Activated CD4-positive, alpha-beta T cell treated with anti-CD3 and anti-CD28 coated beads for 36 hours (primary cell): ENCODE data around the gene HIRA. TPM values are rescaled to one million over a fixed set of nuclear protein-coding genes. Genes with fewer than 3 reads are reported as not detected.

Experiments used
- ATAC-seq: fragments of 200-7000 bp; cut with Tn5 transposase; one replicate; pipeline ENCODE4 v1.10.0; 2021; ENCODE audit warnings: mild to moderate bottlenecking, moderate library complexity
- CTCF ChIA-PET: fragments of 350-600 bp; sonication (Branson Sonifier 250); formaldehyde crosslinking; loops from one replicate; lab custom pipeline; 2021; ENCODE audit warnings: antibody characterized with exemption; lab: Charles Lee
- POLR2A ChIA-PET: fragments of 350-600 bp; sonication (Branson Sonifier 250); formaldehyde crosslinking; loops from one replicate; lab custom pipeline; 2021; ENCODE audit warnings: antibody characterized with exemption, inconsistent platforms; lab: Charles Lee
- DNase-seq: peaks from one replicate; pipeline ENCODE4 v3.0.0-alpha.2; 2020
- H3K27ac Mint-ChIP-seq: one replicate; pipeline ENCODE4 v1.8.0; 2021; ENCODE audit warnings: mixed read lengths
- H3K27me3 Mint-ChIP-seq: one replicate; pipeline ENCODE4 v1.8.0; 2021; ENCODE audit warnings: mixed read lengths
- H3K36me3 Mint-ChIP-seq: one replicate; pipeline ENCODE4 v1.8.0; 2021; ENCODE audit warnings: low read depth, mixed read lengths
- H3K4me1 Mint-ChIP-seq: one replicate; pipeline ENCODE4 v1.8.0; 2021; ENCODE audit warnings: mixed read lengths
- H3K4me3 Mint-ChIP-seq: one replicate; pipeline ENCODE4 v1.8.0; 2021; ENCODE audit warnings: mild to moderate bottlenecking, moderate library complexity, mixed read lengths
- H3K9me3 Mint-ChIP-seq: one replicate; pipeline ENCODE4 v1.8.0; 2021; ENCODE audit warnings: low read depth, mixed read lengths
- intact Hi-C, 2 experiments: fragments of 100-400 bp; cut with DNase I in 1 of 2; cut with micrococcal nuclease in 1 of 2; formaldehyde crosslinking; loops; one replicate each; pipeline versions ENCODE4 v1.14.2 to v1.15.1; 2022 to 2024; cut with DNase I, micrococcal nuclease
- total RNA-seq, 2 experiments: library from RNA; stranded (reverse); gene quantifications; one replicate each; pipeline ENCODE4 v1.2.3, GENCODE V29; 2021

Gene HIRA
- total RNA-seq, 2 experiments from 2014 or later = 25.5 to 31.2 TPM

DNA sequence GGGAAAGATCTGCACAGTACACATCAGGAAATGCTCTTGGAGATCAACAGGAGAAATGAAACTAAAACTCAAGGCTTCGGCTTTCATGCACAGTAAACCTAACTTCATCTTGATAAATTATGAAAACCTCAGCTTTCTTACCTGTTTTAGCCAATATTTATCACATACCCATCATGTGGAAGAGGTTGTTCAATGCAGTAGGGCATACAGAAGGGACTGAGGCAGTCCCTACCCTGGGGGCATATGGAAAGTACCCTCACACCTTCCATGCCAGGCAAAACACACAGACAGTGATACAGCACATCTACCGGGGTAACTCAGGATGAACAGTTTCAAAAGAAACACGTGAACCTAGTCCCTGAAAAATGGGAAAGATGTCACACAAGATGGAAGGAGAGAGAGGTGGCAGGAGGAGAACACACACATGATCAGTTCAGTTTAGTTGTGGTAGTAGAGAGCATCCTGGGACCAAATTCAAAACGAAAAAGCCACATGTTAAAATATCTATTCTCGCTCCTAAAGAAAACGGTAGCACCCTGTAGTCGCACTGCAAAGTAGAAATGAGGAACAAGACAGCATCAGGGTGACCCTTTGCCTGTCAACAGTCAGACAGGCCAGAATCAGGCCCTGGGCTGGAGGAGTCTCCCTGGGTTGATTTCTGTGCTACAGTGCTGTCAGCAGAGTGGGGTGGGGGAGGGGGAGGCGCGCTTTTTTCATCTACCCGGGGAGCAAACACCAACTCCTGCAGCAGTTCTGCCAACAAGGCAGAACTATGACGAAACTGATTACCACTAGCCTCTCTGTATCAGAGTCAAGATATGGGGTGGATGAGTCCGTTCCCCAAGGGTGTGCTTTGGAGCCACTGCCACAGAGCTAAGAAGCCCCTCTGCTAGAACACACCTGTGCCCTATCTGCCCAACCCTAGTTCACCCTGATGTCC, 1.3 kb downstream of the HIRA start:
- POLR2A ChIA-PET = no interaction called here
- DNase-seq (peak; percentile 71), ATAC-seq (peak; percentile 6)
- CTCF ChIA-PET = interaction anchor here (0.5 to 1.1 kb wide), 3 partner anchors 12 to 24 kb away, joined by 3 read pairs; no protein-coding TSS in a partner anchor
- Mint-ChIP-seq H3K4me3 (peak overlapping the region; percentile 75), H3K27me3 (no peaks in the 10 kb centered on the region), H3K27ac (peak overlapping the region; percentile 86), H3K9me3 (no peaks in the 10 kb centered on the region), H3K4me1 (peaks cover 56% of the 10 kb centered on the region), H3K36me3 (peaks cover 23% of the 10 kb centered on the region)
- intact Hi-C loops = loop anchor here in 1 of 2 experiments (5.0 kb wide), 1 partner anchor 253 kb away; the partner anchor contains the start of gene SLC25A1

DNA sequence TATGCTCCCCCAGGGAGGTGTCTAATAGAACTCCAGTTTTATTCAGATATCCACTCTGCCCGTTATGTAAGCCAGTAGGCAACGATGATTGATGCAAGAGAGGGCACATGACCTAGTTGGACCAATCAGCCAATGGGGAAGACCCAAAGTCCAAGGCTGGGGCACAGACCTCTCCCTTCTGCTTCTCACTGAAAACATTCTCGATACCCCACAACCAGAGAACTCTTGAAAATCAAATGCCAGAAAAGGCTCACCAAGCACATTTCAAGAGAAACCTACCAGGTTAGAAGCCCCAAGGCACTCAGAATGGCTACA, 7.4 kb downstream of the HIRA start:
- H3K9me3 Mint-ChIP-seq = no peaks in the 10 kb centered on the region
- intact Hi-C loops = no loop called here
- no peak overlapping the region for H3K4me3 Mint-ChIP-seq
- peaks cover 14% of the 10 kb centered on the region for H3K36me3 Mint-ChIP-seq
- POLR2A ChIA-PET = no interaction called here
- H3K27me3 Mint-ChIP-seq = no peaks in the 10 kb centered on the region
- CTCF ChIA-PET = interaction anchor here (0.8 kb wide), 1 partner anchor 311 kb away, joined by 3 read pairs; no protein-coding TSS in a partner anchor
- ATAC-seq (no peak), DNase-seq (no peak)
- no peak overlapping the region for H3K27ac Mint-ChIP-seq
- peaks cover 74% of the 10 kb centered on the region for H3K4me1 Mint-ChIP-seq

DNA sequence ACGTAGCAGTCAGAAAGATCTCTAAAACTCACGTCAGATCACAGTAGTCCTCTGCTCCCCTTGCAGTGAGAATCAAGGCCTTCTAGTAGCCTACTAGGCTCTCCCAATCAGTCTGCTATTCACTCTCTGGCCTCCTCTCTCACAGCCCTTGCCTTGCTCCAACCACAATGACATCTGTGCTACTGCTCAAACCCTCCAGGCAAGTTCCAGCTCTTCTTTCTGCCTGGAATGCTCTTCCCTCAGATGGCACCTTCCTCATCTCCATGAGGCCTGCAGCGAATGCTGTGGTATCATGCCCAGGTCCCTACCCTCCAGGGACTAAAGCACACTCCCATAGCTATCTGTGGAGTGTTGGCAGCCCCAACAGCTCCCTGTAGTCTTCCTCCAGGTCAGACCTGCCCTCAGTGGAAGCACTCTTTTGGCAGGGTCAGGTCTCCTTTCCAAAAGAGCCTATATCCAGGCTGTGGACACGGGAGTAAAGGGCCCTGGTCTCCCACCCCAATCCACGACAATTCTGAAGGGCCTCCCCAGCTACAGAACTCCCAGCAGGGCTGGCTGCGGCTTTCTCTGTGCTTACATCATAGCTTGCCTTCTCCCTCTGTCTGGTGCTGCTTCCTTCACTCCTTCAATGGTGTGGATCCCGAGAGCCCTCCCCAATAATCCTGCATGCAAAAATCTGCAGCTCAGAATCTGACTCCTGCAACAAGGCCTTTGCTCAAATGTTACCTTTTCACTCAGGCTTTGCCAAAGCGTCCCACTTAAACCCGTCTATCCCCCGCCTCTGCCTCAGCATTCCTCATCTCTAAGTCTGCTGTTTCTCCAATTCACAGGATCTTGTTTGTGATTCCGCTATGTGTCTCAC, 8.9 kb downstream of the HIRA start:
- CTCF ChIA-PET = interaction anchor here (0.9 to 1.5 kb wide), 4 partner anchors 11 to 207 kb away, joined by 3 to 6 read pairs (median 4); no protein-coding TSS in a partner anchor

DNA sequence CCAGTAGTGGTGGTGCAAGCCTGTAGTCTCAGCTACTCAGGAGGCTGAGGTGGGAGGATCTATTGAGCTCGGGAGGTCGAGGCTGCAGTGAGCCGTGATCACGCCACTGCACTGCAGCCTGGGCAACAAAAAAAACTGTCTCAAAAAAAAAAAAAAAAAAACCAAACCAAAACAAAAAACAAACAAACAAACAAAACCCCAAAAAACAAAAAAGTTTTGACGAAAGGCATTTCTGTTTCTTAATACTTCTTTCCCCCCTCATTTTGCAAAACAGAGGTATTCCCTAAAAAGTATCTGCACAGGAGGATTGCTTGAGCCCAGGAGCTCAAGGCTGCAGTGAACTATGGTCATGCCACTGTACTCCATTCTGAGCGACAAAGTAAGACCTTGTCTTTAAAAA, 11.2 kb downstream of the HIRA start:
- POLR2A ChIA-PET = interaction anchor here (0.6 kb wide), 1 partner anchor 518 kb away, joined by 3 read pairs; no protein-coding TSS in a partner anchor
- peak overlapping the region; percentile 9 for H3K4me3 Mint-ChIP-seq
- CTCF ChIA-PET = interaction anchor here (1.3 kb wide), 2 partner anchors 10 to 550 kb away, joined by 3 to 4 read pairs; no protein-coding TSS in a partner anchor

More for the DNA sequence above, 8.9 kb downstream of the HIRA start:
- peaks cover 73% of the 10 kb centered on the region for H3K4me1 Mint-ChIP-seq
- DNase-seq (no peak), ATAC-seq (no peak)
- peak overlapping the region; percentile 71 for H3K27ac Mint-ChIP-seq
- H3K36me3 Mint-ChIP-seq = peaks cover 10% of the 10 kb centered on the region
- no peaks in the 10 kb centered on the region for H3K9me3 Mint-ChIP-seq
- intact Hi-C loops = no loop called here
- H3K4me3 Mint-ChIP-seq = no peak overlapping the region
- H3K27me3 Mint-ChIP-seq = no peaks in the 10 kb centered on the region
- POLR2A ChIA-PET = no interaction called here

DNA sequence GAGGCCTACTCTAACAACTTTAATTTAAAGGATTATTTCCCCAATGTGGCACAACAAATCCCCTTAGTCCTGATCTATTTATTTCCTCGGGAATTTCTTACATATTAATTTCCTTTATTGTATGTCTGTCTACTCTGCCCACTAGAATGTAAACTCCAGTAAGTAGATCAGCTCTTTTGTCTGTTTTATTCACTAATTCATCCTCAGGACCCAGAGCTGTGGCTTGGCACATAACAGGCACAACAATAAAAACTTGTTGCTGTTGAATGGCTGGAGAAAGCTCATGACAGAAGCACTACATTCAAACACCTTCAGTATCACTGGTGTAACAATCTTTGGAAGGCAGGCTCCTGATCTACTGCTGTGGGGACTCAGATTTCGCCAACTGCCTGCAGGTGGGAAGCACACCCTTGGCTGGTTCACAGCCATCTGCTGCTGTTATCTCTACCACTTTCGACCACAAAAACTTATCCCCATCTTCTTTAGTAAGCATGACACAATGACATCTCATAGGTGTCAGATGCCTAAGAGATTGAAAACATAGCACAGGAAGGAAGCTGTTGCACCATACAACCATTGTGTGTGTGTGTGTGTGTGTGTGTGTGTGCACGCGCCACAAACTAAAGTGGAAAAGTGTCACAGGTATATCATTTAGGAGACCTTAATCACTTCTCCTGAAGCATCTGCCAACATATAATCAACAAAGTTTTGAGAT, 11.9 kb downstream of the HIRA start:
- DNase-seq = peak; percentile 65
- peak overlapping the region; percentile 84 for H3K27ac Mint-ChIP-seq
- ChIA-PET POLR2A (interaction anchor here (0.6 to 0.7 kb wide), 2 partner anchors 12 to 124 kb away, joined by 3 to 4 read pairs; partner anchors contain the start of gene HIRA), CTCF (interaction anchor here (0.7 to 1.3 kb wide), 4 partner anchors 10 to 550 kb away, joined by 3 to 4 read pairs (median 3); no protein-coding TSS in a partner anchor)
- intact Hi-C loops = no loop called here
- peak overlapping the region; percentile 9 for H3K4me3 Mint-ChIP-seq
- peak; percentile 98 for ATAC-seq
- no peaks in the 10 kb centered on the region for H3K9me3 Mint-ChIP-seq
- peaks cover 10% of the 10 kb centered on the region for H3K36me3 Mint-ChIP-seq
- H3K27me3 Mint-ChIP-seq = no peaks in the 10 kb centered on the region
- H3K4me1 Mint-ChIP-seq = peaks cover 56% of the 10 kb centered on the region

More for the DNA sequence above, 11.2 kb downstream of the HIRA start:
- DNase-seq (no peak), ATAC-seq (peak; percentile 8)
- no peaks in the 10 kb centered on the region for H3K9me3 Mint-ChIP-seq
- H3K27me3 Mint-ChIP-seq = no peaks in the 10 kb centered on the region
- H3K4me1 Mint-ChIP-seq = peaks cover 62% of the 10 kb centered on the region
- intact Hi-C loops = no loop called here
- peaks cover 12% of the 10 kb centered on the region for H3K36me3 Mint-ChIP-seq
- peak overlapping the region; percentile 84 for H3K27ac Mint-ChIP-seq

DNA sequence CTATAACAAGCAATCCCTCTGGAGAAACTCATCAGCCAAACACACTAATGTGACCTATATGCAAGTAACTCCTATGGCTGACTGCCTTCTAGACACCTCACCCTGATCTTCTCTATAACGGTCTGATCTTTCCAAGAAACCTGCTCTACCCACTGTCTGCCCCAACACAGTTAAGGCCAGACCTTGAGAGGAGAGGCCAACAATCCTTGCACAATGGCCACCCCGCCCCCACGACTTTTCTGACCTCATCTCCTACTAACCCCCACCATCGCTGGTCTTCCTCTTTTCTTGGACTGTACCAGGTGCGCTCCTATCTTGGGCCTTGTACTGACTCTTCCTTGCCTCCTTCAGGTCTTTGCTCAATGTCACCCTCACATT, 12.5 kb downstream of the HIRA start:
- Mint-ChIP-seq H3K27me3 (no peaks in the 10 kb centered on the region), H3K9me3 (no peaks in the 10 kb centered on the region), H3K36me3 (peaks cover 10% of the 10 kb centered on the region), H3K4me3 (no peak overlapping the region), H3K4me1 (peaks cover 52% of the 10 kb centered on the region), H3K27ac (peak overlapping the region; percentile 84)
- CTCF ChIA-PET = interaction anchor here (1.0 kb wide), 1 partner anchor 14 kb away, joined by 3 read pairs; no protein-coding TSS in a partner anchor
- POLR2A ChIA-PET = interaction anchor here (0.7 kb wide), 1 partner anchor 13 kb away, joined by 3 read pairs; the partner anchor contains the start of gene HIRA
- intact Hi-C loops = no loop called here
- DNase-seq (no peak), ATAC-seq (no peak)

DNA sequence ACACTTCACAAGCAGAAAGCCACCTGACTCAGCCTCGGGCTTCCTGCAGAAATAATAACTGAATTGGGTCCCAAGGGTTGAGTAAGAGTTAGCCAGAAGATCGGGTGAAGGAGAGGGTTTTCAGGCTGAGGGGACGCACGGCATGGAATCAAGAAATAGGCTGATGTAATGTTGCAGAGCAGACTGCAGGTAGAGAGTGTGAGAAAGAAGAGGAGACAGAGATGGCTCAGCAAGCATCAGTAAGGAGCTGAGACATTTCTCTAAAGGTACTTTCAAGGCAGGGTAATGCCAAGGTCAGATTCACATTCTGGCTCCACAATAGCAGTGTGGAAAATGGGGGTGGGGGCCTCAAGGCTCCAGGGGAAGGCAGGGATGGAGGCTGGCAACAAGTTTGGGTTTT, 18.6 kb downstream of the HIRA start:
- intact Hi-C loops = no loop called here
- ATAC-seq (peak; percentile 53), DNase-seq (no peak)
- Mint-ChIP-seq H3K27ac (peak overlapping the region; percentile 71), H3K36me3 (peaks cover 16% of the 10 kb centered on the region), H3K9me3 (no peaks in the 10 kb centered on the region), H3K4me3 (no peak overlapping the region), H3K4me1 (peaks cover 10% of the 10 kb centered on the region), H3K27me3 (no peaks in the 10 kb centered on the region)
- ChIA-PET POLR2A (no interaction called here), CTCF (interaction anchor here (1.1 kb wide), 1 partner anchor 9 kb away, joined by 4 read pairs; no protein-coding TSS in a partner anchor)

DNA sequence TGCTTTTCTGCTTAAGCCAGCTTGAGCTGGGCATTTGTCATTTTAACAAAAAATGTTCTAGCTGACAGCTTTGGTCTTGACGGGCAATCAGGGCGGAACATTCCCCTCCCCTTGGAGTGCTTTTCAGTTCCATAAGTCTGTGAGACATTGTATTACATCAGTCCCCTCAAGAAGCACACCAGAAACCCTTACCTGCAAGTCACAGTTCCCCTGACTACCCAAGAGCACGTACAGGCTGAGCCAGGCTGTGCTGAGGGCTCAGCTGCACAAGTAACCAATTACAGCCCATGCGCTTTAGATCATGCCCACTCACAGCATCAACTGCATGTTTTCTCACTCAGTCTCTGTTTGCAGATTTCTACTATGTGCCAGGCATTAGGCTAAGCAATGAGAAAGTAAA, 19.1 kb downstream of the HIRA start:
- H3K36me3 Mint-ChIP-seq = peaks cover 16% of the 10 kb centered on the region
- POLR2A ChIA-PET = no interaction called here
- CTCF ChIA-PET = interaction anchor here (1.1 kb wide), 1 partner anchor 9 kb away, joined by 4 read pairs; no protein-coding TSS in a partner anchor
- ATAC-seq = peak; percentile 44
- H3K4me1 Mint-ChIP-seq = peaks cover 8% of the 10 kb centered on the region
- intact Hi-C loops = no loop called here
- H3K4me3 Mint-ChIP-seq = no peak overlapping the region
- no peaks in the 10 kb centered on the region for H3K27me3 Mint-ChIP-seq
- H3K9me3 Mint-ChIP-seq = no peaks in the 10 kb centered on the region
- DNase-seq = no peak
- peak overlapping the region; percentile 71 for H3K27ac Mint-ChIP-seq

DNA sequence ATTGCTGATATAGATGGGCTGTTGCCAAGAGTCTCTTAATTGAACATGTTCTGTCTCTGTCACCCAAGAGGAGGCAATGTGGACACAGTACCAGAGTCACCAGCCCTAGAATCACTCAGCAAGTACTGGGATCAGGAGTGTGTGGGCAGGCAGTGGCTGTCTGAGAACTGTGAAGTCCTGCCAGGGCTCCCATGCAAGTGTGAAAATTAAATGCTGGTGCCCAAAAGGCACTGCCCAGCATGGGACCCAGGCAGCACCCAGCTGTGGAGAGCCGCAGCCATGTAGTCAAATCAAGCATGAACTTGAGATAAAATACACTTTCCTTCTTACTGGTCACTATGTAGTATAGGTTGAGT, 19.9 kb downstream of the HIRA start:
- Mint-ChIP-seq H3K4me3 (no peak overlapping the region), H3K27ac (no peak overlapping the region), H3K27me3 (no peaks in the 10 kb centered on the region), H3K4me1 (peaks cover 8% of the 10 kb centered on the region), H3K9me3 (no peaks in the 10 kb centered on the region), H3K36me3 (peaks cover 18% of the 10 kb centered on the region)
- POLR2A ChIA-PET = no interaction called here
- intact Hi-C loops = no loop called here
- CTCF ChIA-PET = no interaction called here
- ATAC-seq = no peak
- DNase-seq = no peak

DNA sequence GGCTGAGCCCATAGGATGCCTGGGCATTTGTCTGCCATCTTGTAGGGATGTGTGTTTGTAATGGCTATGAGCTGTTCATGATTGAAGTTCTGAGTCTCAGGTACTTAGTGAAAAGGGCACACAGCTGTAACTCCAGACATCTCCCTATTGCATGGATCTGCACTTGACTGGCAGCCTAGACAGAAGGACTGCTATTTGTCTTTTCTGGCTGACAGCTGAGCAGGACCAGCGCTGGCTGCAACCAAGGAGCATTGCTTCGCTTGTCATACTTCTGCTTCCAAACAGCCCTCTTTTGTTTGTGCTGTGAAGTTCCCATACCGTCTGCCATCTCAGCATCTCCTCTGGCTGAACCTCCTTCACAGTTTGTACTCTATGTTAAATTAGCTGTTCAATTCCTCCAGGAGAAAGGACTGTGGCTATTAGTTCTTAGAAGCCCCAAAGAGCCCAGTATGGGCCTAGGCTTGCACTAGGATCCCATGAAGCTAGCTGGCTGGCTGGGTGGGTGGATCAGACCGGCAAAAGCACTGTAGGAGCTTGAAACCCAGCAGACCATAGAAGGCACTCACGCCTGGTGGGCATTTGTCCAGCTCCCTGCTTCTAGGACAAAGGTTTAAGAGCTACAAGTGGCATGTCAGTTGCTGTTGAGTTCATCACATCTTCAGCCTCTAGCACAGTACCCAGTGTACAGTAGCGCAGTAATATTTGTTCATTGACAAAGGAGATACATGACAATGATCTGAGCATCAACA, 20.4 kb downstream of the HIRA start:
- ATAC-seq (no peak), DNase-seq (no peak)
- CTCF ChIA-PET = no interaction called here
- Mint-ChIP-seq H3K36me3 (peaks cover 18% of the 10 kb centered on the region), H3K27me3 (no peaks in the 10 kb centered on the region), H3K9me3 (no peaks in the 10 kb centered on the region), H3K27ac (no peak overlapping the region), H3K4me1 (peaks cover 8% of the 10 kb centered on the region), H3K4me3 (no peak overlapping the region)
- intact Hi-C loops = no loop called here
- POLR2A ChIA-PET = no interaction called here
